Right atrium auricular region (tissue), 2 donors: ENCODE measurements around the gene STK10. TPM values are rescaled to one million over a fixed set of nuclear protein-coding genes. Genes with fewer than 3 reads are reported as not detected.

Experiments
- DNase-seq: peaks from one replicate; pipeline ENCODE4 v3.0.0-alpha.2; 2019; ENCODE audit warnings: low spot score
- H3K27ac ChIP-seq, 2 donors: fragments of 200-600 bp; sonication (generic); 1 replicate in 1 of 2; 2 replicates in 1 of 2; pipeline ENCODE4 v1.5.1; 2016 to 2019
- H3K27me3 ChIP-seq, 2 donors: fragments of 200-600 bp; sonication (generic); one replicate each; pipeline versions ENCODE4 v1.5.1 to v1.6.0; 2017 to 2019
- H3K36me3 ChIP-seq: fragments of 200-600 bp; sonication (generic); one replicate; pipeline ENCODE4 v1.5.1; 2016
- H3K4me1 ChIP-seq, 2 donors: fragments of 200-600 bp; sonication (generic); one replicate each; pipeline versions ENCODE4 v1.5.1 to v1.6.0; 2017 to 2019
- H3K4me3 ChIP-seq, 2 donors: fragments of 200-600 bp; sonication (generic); 1 replicate in 1 of 2; 2 replicates in 1 of 2; pipeline ENCODE4 v1.5.1; 2017 to 2019; ENCODE audit warnings: mild to moderate bottlenecking in 1 of 2, moderate library complexity in 1 of 2
- H3K9me3 ChIP-seq, 2 donors: fragments of 200-600 bp; sonication (generic); one replicate each; pipeline ENCODE4 v1.5.1; 2019
- CTCF ChIP-seq, 2 donors: fragments of 200-600 bp; sonication (generic); IDR thresholded peaks; one replicate each; pipeline ENCODE4 v1.5.1; 2019; ENCODE audit warnings: antibody characterized with exemption in 2 of 2
- total RNA-seq, 2 donors: library from RNA; depleted of rRNA; stranded (reverse); fragments of >200 nt; gene quantifications; one replicate each; pipeline ENCODE4 v1.1.0, GENCODE V29; 2016

The STK10 gene
- total RNA-seq, 2 donors from 2014 or later, result 6.9 to 10.8 TPM

GRCh38 chr5:172044631-172045314, 143.3 kb downstream of the STK10 start:
- H3K27me3 ChIP-seq, result no peaks in the 10 kb centered on the region
- no peak for DNase-seq
- H3K36me3 ChIP-seq, result peaks cover 15% of the 10 kb centered on the region
- no peaks in the 10 kb centered on the region for H3K9me3 ChIP-seq
- peaks cover 0 to 7% of the 10 kb centered on the region in 2 donors for H3K4me1 ChIP-seq
- no peak overlapping the region for H3K27ac ChIP-seq
- TF ChIP-seq CTCF (IDR thresholded peaks at IDR 0.05), result no peak
- H3K4me3 ChIP-seq, result no peak overlapping the region

GRCh38 chr5:172043865-172044264, 144.2 kb downstream of the STK10 start:
- no peaks in the 10 kb centered on the region for H3K9me3 ChIP-seq
- no peak for TF ChIP-seq CTCF (IDR thresholded peaks at IDR 0.05)
- H3K36me3 ChIP-seq, result peaks cover 10% of the 10 kb centered on the region
- H3K27ac ChIP-seq, result no peak overlapping the region
- no peaks in the 10 kb centered on the region for H3K27me3 ChIP-seq
- DNase-seq, result no peak
- H3K4me1 ChIP-seq, result peaks cover 0 to 9% of the 10 kb centered on the region in 2 donors
- H3K4me3 ChIP-seq, result no peak overlapping the region

GRCh38 chr5:172042183-172042582, 145.8 kb downstream of the STK10 start:
- DNase-seq, result no peak
- H3K36me3 ChIP-seq, result peaks cover 9% of the 10 kb centered on the region
- no peaks in the 10 kb centered on the region for H3K27me3 ChIP-seq
- H3K4me1 ChIP-seq, result peaks cover 0 to 9% of the 10 kb centered on the region in 2 donors
- H3K27ac ChIP-seq, result no peak overlapping the region
- no peak for TF ChIP-seq CTCF (IDR thresholded peaks at IDR 0.05)
- no peak overlapping the region for H3K4me3 ChIP-seq
- no peaks in the 10 kb centered on the region for H3K9me3 ChIP-seq

- H3K27me3 ChIP-seq, result no peaks in the 10 kb centered on the region
- TF ChIP-seq CTCF (IDR thresholded peaks at IDR 0.05), result no peak
- no peaks in the 10 kb centered on the region for H3K36me3 ChIP-seq
- no peak overlapping the region for H3K4me3 ChIP-seq
- H3K27ac ChIP-seq, result no peak overlapping the region
- DNase-seq, result no peak
- H3K9me3 ChIP-seq, result no peaks in the 10 kb centered on the region
- H3K4me1 ChIP-seq, result peaks cover 0 to 9% of the 10 kb centered on the region in 2 donors
Observed at GRCh38 chr5:172038167-172038566, 149.9 kb downstream of the STK10 start.

GRCh38 chr5:172035049-172035448, 153.0 kb downstream of the STK10 start:
- DNase-seq, result no peak
- no peak for TF ChIP-seq CTCF (IDR thresholded peaks at IDR 0.05)
- Histone ChIP-seq H3K27ac (no peak overlapping the region), H3K9me3 (no peaks in the 10 kb centered on the region), H3K4me3 (no peak overlapping the region), H3K36me3 (no peaks in the 10 kb centered on the region), H3K4me1 (peaks cover 0 to 4% of the 10 kb centered on the region in 2 donors), H3K27me3 (no peaks in the 10 kb centered on the region)
